Measurements from ENCODE around the gene FOXP1. TPM values are rescaled to one million over a fixed set of nuclear protein-coding genes. Genes with fewer than 3 reads are reported as not detected.

The FOXP1 gene
- total and polyA plus RNA-seq, 2 experiments from 2014 or later: 76.8 to 99.8 TPM

DNA sequence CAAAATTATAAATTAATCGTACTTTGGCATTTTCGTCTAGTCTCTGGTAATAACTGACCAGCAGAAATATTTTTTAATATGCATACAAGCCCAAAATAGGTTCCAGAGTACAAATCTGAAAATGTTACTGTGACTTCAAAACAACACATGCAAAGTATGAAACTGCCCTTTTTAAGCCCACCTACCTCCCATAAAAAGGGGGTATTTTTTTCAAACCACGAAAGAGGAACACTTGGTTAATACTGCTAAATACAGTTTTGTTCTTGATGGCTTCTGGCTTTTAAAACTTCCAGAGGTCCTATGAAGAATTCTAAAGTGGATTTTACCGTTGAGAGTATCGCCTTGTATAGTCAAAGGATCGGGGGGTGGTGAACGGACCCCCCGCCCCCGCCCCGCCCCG, 610.7 kb downstream of the FOXP1 start:
- no peaks in the 10 kb centered on the region for H3K9me2 ChIP-seq (replicated peaks; ENCODE audit: insufficient read depth)
- no peaks in the 10 kb centered on the region for H3K4me1 ChIP-seq (ENCODE audit: insufficient read depth)
- H2AFZ ChIP-seq: no peak overlapping the region
- H3K36me3 ChIP-seq (replicated peaks; ENCODE audit: insufficient read depth, low read depth): peaks cover 6% of the 10 kb centered on the region
- no peaks in the 10 kb centered on the region for H3K27me3 ChIP-seq
- H3K79me2 ChIP-seq: peaks cover 6% of the 10 kb centered on the region
- no peaks in the 10 kb centered on the region for H4K20me1 ChIP-seq (ENCODE audit: insufficient read depth, poor library complexity, severe bottlenecking)
- no peak for DNase-seq (ENCODE audit: low spot score)
- no peak for TF ChIP-seq EZH2 (IDR thresholded peaks at IDR 0.05; ENCODE audit: borderline replicate concordance)
- TF ChIP-seq EZH2phosphoT487 (IDR thresholded peaks at IDR 0.05; ENCODE audit: low read depth, severe bottlenecking, unreplicated experiment): no peak
- TF ChIP-seq, protein P1, sequence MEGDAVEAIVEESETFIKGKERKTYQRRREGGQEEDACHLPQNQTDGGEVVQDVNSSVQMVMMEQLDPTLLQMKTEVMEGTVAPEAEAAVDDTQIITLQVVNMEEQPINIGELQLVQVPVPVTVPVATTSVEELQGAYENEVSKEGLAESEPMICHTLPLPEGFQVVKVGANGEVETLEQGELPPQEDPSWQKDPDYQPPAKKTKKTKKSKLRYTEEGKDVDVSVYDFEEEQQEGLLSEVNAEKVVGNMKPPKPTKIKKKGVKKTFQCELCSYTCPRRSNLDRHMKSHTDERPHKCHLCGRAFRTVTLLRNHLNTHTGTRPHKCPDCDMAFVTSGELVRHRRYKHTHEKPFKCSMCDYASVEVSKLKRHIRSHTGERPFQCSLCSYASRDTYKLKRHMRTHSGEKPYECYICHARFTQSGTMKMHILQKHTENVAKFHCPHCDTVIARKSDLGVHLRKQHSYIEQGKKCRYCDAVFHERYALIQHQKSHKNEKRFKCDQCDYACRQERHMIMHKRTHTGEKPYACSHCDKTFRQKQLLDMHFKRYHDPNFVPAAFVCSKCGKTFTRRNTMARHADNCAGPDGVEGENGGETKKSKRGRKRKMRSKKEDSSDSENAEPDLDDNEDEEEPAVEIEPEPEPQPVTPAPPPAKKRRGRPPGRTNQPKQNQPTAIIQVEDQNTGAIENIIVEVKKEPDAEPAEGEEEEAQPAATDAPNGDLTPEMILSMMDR (IDR thresholded peaks at IDR 0.05; ENCODE audit: poor library complexity): no peak
- 95% methylated on average over 11 of the region's 11 CpGs for WGBS (ENCODE audit: low lambda C conversion rate, missing lambda C conversion rate)
- H3K27ac ChIP-seq: no peak overlapping the region
- H3K9me3 ChIP-seq (ENCODE audit: low read depth): no peaks in the 10 kb centered on the region
- H3K4me2 ChIP-seq: no peak overlapping the region
- no peak overlapping the region for H3K4me3 ChIP-seq

DNA sequence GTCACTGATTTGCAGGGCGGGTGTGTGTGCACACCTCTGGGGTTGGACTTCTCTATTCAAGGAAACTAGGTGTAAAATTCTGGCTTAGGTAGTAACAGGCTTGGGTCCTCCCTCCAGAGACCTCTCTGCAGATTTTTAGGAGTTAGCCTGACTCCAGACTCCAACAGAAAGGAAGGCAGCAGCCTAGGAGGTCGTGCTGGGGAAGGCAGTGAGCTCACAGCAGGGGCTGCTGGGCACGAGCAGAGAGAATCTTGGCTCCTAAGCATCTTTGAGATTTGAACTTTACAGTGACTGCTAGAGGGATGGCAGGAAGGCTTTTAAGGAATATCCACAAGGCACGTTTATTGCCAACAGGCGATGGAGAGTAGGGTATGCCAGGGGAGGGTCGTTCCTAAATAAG, 612.6 kb downstream of the FOXP1 start:
- no peak overlapping the region for H3K27ac ChIP-seq
- H3K4me1 ChIP-seq (ENCODE audit: insufficient read depth): no peaks in the 10 kb centered on the region
- peaks cover 3% of the 10 kb centered on the region for H3K79me2 ChIP-seq
- TF ChIP-seq EZH2 (IDR thresholded peaks at IDR 0.05; ENCODE audit: borderline replicate concordance) (no peak), EZH2phosphoT487 (IDR thresholded peaks at IDR 0.05; ENCODE audit: low read depth, severe bottlenecking, unreplicated experiment) (no peak)
- TF ChIP-seq, protein P1 (IDR thresholded peaks at IDR 0.05; ENCODE audit: poor library complexity): no peak
- 83% methylated on average over 6 of the region's 6 CpGs for WGBS (ENCODE audit: low lambda C conversion rate, missing lambda C conversion rate)
- no peak for DNase-seq (ENCODE audit: low spot score)
- H3K4me2 ChIP-seq: no peak overlapping the region
- H4K20me1 ChIP-seq (ENCODE audit: insufficient read depth, poor library complexity, severe bottlenecking): no peaks in the 10 kb centered on the region
- no peaks in the 10 kb centered on the region for H3K9me3 ChIP-seq (ENCODE audit: low read depth)
- no peak overlapping the region for H2AFZ ChIP-seq
- no peak overlapping the region for H3K4me3 ChIP-seq
- no peaks in the 10 kb centered on the region for H3K36me3 ChIP-seq (replicated peaks; ENCODE audit: insufficient read depth, low read depth)
- no peaks in the 10 kb centered on the region for H3K27me3 ChIP-seq
- H3K9me2 ChIP-seq (replicated peaks; ENCODE audit: insufficient read depth): no peaks in the 10 kb centered on the region

DNA sequence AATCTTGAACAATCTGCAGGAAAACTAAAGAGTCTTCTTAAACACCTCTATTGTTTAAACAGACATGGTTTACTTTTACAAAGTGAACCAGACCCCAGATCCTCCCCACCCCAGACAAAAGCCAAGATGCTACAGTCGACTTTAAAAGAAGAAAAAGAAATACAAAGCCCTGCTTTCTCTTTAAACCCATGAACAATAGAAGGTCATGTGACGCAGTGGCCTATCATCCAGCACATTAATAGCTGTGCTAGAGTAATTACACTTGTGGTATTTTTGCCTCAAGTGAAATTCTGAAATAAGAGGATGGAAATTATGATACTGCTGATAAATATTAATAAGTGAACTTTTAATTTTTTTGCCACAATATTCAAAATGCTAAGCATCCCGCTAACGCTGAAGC, 613.4 kb downstream of the FOXP1 start:
- H3K79me2 ChIP-seq: peaks cover 3% of the 10 kb centered on the region
- no peak overlapping the region for H2AFZ ChIP-seq
- no peaks in the 10 kb centered on the region for H3K27me3 ChIP-seq
- TF ChIP-seq EZH2 (IDR thresholded peaks at IDR 0.05; ENCODE audit: borderline replicate concordance): no peak
- TF ChIP-seq, protein P1 (IDR thresholded peaks at IDR 0.05; ENCODE audit: poor library complexity): no peak
- TF ChIP-seq EZH2phosphoT487 (IDR thresholded peaks at IDR 0.05; ENCODE audit: low read depth, severe bottlenecking, unreplicated experiment): no peak
- no peaks in the 10 kb centered on the region for H3K9me2 ChIP-seq (replicated peaks; ENCODE audit: insufficient read depth)
- H3K4me2 ChIP-seq: no peak overlapping the region
- WGBS (ENCODE audit: low lambda C conversion rate, missing lambda C conversion rate): 85% methylated on average over 4 of the region's 4 CpGs
- H3K4me1 ChIP-seq (ENCODE audit: insufficient read depth): no peaks in the 10 kb centered on the region
- H3K9me3 ChIP-seq (ENCODE audit: low read depth): no peaks in the 10 kb centered on the region
- no peaks in the 10 kb centered on the region for H3K36me3 ChIP-seq (replicated peaks; ENCODE audit: insufficient read depth, low read depth)
- no peak overlapping the region for H3K27ac ChIP-seq
- DNase-seq (ENCODE audit: low spot score): no peak
- H3K4me3 ChIP-seq: no peak overlapping the region
- H4K20me1 ChIP-seq (ENCODE audit: insufficient read depth, poor library complexity, severe bottlenecking): no peaks in the 10 kb centered on the region
